ENCODE data around the gene SORCS3.

GRCh38 chr10:104622175-104622574 is 18.9 kb upstream of the SORCS3 start:
- no peak for TF ChIP-seq CTCF (conservative IDR thresholded peaks at IDR 0.05)
- no peak for TF ChIP-seq ZFX (IDR thresholded peaks at IDR 0.05)

All from C4-2B (cell line).